GM18508 (cell line): ENCODE results near the gene CDHR3.

Experiments
- ATAC-seq: cut with Tn5 transposase; IDR thresholded peaks from one replicate; pipeline ENCODE4 v1.9.1; 2021; ENCODE audit warnings: moderate number of reproducible peaks; ENCODE audit not compliant: insufficient read depth, unreplicated experiment

The CDHR3 gene

GRCh38 chr7:106061301-106061979, 98.4 kb downstream of the CDHR3 start:
- no peak for ATAC-seq

- no peak for ATAC-seq
Measured at GRCh38 chr7:106062006-106062405, 98.9 kb downstream of the CDHR3 start.

- ATAC-seq = no peak
Measured at GRCh38 chr7:106062521-106062931, 99.5 kb downstream of the CDHR3 start.

- ATAC-seq = no peak
Measured at GRCh38 chr7:106063024-106063423, 100.0 kb downstream of the CDHR3 start.

- no peak for ATAC-seq
Measured at GRCh38 chr7:106063692-106064091, 100.6 kb downstream of the CDHR3 start.

- no peak for ATAC-seq
Measured at GRCh38 chr7:106064316-106064715, 101.3 kb downstream of the CDHR3 start.

- no peak for ATAC-seq
Measured at GRCh38 chr7:106064771-106065574, 101.9 kb downstream of the CDHR3 start.

- ATAC-seq = no peak
Measured at GRCh38 chr7:106065575-106066500, 102.8 kb downstream of the CDHR3 start.

GRCh38 chr7:106067678-106068077, 104.6 kb downstream of the CDHR3 start:
- no peak for ATAC-seq

- no peak for ATAC-seq
Measured at GRCh38 chr7:106068538-106068961, 105.5 kb downstream of the CDHR3 start.

GRCh38 chr7:106068986-106069385, 105.9 kb downstream of the CDHR3 start:
- ATAC-seq = no peak

- no peak for ATAC-seq
Measured at GRCh38 chr7:106069471-106070200, 106.6 kb downstream of the CDHR3 start.

- ATAC-seq = no peak
Measured at GRCh38 chr7:106070201-106070551, 107.1 kb downstream of the CDHR3 start.

- no peak for ATAC-seq
Measured at GRCh38 chr7:106070567-106071254, 107.6 kb downstream of the CDHR3 start.

GRCh38 chr7:106071356-106071998, 108.4 kb downstream of the CDHR3 start:
- peak; percentile 94 for ATAC-seq

GRCh38 chr7:106071999-106072714, 109.1 kb downstream of the CDHR3 start:
- ATAC-seq = no peak

- ATAC-seq = no peak
Measured at GRCh38 chr7:106072715-106073091, 109.6 kb downstream of the CDHR3 start.

GRCh38 chr7:106073701-106074100, 110.6 kb downstream of the CDHR3 start:
- ATAC-seq = no peak
